ELR (cell line): ENCODE data around the gene PCDHA1.
A peak's percentile ranks its signal among the peaks of the same experiment; 100 is the strongest.
"Not testable (repeated sequence)": the region's sequence is repeated elsewhere in the genome, so short reads cannot be mapped to it uniquely, and the experiment has no call there.

ENCODE experiments used
- DNase-seq: peaks from one replicate; pipeline ENCODE4 v3.0.0-alpha.2; 2015; ENCODE audit warnings: low read depth

Gene PCDHA1

DNA sequence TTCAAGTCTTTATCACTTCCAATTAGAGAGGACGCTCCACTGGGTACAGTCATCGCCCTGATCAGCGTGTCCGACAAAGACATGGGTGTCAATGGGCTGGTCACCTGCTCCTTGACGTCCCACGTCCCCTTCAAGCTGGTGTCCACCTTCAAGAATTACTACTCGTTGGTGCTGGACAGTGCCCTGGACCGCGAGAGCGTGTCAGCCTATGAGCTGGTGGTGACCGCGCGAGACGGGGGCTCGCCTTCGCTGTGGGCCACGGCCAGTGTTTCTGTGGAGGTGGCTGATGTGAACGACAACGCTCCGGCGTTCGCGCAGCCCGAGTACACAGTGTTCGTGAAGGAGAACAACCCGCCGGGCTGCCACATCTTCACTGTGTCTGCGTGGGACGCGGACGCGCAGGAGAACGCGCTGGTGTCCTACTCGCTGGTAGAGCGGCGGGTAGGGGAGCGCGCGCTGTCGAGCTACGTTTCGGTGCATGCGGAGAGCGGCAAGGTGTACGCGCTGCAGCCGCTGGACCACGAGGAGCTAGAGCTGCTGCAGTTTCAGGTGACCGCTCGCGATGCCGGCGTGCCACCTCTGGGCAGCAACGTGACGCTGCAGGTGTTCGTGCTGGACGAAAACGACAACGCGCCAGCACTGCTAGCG is 22.4 kb downstream of the PCDHA1 start:
- DNase-seq = not testable (repeated sequence)

DNA sequence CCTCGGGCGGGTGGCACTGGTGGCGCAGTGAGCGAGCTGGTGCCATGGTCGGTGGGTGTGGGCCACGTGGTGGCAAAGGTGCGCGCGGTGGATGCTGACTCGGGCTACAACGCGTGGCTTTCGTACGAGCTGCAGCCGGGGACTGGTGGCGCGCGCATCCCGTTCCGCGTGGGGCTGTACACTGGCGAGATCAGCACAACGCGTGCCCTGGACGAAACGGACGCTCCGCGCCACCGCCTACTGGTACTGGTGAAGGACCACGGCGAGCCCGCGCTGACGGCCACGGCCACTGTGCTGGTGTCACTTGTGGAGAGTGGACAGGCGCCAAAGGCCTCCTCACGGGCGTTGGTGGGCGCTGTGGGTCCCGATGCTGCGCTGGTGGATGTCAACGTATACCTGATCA is 22.9 kb downstream of the PCDHA1 start:
- no peak for DNase-seq

DNA sequence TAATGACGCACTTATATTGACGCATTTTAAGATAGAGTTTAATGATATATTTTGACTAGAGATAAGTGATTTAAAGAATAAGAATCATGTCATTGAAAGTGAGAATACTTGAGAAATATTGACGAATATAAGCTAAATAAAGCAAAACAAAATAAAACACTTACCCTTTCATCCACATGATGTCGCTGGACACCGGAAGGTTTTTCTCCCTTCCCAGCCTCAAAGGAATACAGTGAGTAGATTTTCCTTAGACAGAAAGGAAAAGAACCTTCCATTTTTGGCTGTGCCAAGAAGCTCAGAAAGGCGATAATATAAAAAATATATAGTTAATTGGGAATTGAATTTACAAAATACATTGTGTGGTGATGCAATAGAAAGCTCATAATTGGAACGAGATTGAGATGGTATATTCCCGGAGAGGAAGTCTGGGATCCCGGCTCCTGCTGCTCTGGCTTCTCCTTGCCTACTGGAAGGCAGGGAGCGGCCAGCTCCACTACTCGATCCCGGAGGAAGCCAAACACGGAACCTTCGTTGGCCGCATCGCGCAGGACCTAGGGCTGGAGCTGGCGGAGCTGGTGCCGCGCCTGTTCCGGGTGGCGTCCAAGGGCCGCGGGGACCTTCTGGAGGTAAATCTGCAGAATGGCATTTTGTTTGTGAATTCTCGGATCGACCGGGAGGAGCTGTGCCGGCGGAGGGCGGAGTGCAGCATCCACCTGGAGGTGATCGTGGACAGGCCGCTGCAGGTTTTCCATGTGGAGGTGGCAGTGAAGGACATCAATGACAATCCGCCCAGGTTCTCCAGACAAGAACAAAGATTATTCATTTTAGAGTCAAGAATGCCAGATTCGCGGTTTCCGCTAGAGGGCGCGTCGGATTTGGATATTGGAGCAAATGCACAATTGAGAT is 35.7 kb downstream of the PCDHA1 start, which contains the start of gene PCDHA5:
Gene PCDHA5 (plus strand): TSS at position 239 of the 906 bp plus-strand sequence.
- peak; percentile 48 for DNase-seq

DNA sequence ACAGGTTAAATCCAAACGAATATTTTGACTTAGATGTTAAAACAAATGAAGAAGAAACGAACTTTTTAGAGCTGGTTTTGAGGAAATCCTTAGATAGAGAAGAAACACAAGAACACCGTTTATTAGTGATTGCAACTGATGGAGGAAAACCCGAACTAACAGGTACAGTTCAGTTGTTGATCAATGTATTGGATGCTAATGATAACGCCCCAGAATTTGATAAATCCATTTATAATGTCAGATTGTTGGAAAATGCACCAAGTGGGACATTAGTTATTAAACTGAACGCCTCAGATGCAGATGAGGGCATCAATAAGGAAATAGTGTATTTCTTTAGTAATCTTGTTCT is 36.3 kb downstream of the PCDHA1 start:
- no peak for DNase-seq

DNA sequence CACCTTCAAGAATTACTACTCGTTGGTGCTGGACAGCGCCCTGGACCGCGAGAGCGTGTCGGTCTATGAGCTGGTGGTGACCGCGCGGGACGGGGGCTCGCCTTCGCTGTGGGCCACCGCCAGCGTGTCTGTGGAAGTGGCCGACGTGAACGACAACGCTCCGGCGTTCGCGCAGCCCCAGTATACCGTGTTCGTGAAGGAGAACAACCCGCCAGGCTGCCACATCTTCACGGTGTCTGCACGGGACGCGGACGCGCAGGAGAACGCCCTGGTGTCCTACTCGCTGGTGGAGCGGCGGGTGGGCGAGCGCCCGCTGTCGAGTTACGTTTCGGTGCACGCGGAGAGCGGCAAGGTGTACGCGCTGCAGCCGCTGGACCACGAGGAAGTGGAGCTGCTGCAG is 37.0 kb downstream of the PCDHA1 start:
- DNase-seq = not testable (repeated sequence)

DNA sequence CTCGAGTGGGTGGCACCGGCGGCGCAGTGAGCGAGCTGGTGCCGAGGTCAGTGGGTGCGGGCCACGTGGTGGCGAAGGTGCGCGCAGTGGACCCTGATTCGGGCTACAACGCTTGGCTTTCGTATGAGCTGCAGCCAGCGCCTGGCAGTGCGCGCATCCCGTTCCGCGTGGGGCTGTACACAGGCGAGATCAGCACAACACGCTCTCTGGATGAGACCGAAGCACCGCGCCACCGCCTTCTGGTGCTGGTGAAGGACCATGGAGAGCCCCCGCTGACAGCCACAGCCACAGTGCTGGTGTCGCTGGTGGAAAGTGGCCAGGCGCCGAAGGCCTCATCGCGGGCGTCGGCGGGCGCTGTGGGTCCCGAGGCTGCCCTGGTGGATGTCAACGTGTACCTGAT is 37.5 kb downstream of the PCDHA1 start:
- no peak for DNase-seq

DNA sequence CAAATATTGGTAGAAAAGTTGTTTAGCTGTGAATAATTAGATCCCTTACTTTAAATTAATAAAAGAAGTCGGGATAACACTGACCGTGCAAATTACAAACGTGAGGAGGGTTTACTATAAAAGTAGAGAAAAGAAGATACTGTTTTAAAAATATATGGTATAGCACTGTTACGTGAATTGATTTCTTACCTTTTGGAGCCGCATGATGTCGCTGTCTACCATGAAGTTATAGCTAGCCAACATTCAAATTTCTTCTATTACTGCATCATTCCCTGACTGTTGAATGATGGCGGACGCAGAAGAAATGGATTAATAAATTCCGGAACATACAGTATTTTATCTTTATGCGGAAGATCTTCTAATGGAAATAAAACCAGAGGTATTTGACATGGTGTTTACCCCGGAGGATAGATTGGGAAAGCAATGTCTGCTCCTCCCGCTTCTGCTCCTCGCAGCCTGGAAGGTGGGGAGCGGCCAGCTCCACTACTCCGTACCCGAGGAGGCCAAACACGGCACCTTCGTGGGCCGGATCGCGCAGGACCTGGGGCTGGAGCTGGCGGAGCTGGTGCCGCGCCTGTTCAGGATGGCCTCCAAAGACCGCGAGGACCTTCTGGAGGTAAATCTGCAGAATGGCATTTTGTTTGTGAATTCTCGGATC is 41.9 kb downstream of the PCDHA1 start, which contains the start of gene PCDHA6:
Gene PCDHA6 (plus strand): TSS at position 257 of the 658 bp plus-strand sequence. CDS start 132 bp downstream, at position 389.
- peak; percentile 2 for DNase-seq

DNA sequence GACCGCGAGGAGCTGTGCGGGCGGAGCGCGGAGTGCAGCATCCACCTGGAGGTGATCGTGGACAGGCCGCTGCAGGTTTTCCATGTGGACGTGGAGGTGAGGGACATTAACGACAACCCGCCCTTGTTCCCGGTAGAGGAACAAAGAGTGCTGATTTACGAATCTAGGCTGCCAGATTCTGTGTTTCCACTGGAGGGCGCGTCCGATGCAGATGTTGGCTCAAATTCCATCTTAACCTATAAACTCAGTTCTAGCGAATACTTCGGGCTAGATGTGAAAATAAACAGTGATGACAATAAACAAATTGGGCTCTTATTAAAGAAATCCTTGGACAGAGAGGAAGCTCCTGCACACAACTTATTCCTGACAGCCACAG is 42.4 kb downstream of the PCDHA1 start:
- no peak for DNase-seq

DNA sequence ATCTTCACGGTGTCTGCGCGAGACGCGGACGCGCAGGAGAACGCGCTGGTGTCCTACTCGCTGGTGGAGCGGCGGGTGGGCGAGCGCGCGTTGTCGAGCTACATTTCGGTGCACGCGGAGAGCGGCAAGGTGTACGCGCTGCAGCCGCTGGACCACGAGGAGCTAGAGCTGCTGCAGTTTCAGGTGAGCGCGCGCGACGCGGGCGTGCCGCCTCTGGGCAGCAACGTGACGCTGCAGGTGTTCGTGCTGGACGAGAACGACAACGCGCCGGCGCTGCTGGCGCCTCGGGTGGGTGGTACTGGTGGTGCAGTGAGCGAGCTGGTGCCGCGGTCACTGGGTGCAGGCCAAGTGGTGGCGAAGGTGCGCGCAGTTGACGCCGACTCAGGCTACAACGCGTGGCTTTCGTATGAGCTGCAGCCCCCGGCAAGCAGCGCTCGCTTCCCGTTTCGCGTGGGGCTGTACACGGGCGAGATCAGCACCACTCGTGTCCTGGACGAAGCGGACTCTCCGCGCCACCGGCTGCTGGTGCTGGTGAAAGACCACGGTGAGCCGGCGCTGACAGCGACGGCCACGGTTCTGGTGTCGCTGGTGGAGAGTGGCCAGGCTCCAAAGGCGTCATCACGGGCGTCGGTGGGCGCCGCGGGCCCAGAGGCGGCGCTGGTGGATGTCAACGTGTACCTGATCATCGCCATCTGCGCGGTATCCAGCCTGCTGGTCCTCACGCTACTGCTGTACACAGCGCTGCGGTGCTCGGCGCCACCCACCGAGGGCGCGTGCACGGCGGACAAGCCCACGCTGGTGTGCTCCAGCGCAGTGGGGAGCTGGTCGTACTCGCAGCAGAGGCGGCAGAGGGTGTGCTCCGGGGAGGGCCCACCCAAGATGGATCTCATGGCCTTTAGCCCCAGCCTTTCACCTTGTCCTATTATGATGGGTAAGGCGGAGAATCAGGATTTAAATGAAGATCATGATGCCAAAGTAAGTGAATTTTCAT is 43.9 kb downstream of the PCDHA1 start:
- DNase-seq = not testable (repeated sequence)

DNA sequence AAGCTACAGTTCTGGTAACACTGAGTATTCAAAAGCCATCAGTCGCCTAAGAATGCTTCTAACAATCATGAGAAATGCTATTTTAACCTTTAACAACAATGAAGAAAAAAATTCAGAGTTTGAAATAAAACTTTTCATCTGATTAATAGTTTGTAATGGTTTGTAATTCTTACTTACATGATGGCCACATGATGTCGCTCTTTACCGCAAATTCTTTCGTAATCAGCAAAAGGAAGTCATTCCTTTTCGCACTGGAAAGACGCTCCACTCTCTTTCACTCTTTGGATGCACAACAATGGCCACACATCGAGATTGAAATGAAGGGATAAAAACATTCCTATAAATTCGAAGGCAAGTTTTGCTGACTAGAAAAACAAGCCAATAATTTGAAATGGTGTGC is 48.1 kb downstream of the PCDHA1 start, which contains the start of gene PCDHA7:
Gene PCDHA7 (plus strand): TSS at position 277 of the 400 bp plus-strand sequence. CDS start 115 bp downstream, at position 392.
- DNase-seq = peak; percentile 16

DNA sequence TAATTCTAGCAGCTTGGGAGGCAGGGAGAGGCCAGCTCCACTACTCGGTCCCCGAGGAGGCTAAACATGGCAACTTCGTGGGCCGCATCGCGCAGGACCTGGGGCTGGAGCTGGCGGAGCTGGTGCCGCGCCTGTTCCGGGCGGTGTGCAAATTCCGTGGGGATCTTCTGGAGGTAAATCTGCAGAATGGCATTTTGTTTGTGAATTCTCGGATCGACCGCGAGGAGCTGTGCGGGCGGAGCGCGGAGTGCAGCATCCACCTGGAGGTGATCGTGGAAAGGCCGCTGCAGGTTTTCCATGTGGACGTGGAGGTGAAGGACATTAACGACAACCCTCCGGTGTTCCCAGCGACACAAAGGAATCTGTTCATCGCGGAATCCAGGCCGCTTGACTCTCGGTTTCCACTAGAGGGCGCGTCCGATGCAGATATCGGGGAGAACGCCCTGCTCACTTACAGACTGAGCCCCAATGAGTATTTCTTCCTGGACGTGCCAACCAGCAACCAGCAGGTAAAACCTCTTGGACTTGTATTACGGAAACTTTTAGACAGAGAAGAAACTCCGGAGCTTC is 48.6 kb downstream of the PCDHA1 start:
- not testable (repeated sequence) for DNase-seq

DNA sequence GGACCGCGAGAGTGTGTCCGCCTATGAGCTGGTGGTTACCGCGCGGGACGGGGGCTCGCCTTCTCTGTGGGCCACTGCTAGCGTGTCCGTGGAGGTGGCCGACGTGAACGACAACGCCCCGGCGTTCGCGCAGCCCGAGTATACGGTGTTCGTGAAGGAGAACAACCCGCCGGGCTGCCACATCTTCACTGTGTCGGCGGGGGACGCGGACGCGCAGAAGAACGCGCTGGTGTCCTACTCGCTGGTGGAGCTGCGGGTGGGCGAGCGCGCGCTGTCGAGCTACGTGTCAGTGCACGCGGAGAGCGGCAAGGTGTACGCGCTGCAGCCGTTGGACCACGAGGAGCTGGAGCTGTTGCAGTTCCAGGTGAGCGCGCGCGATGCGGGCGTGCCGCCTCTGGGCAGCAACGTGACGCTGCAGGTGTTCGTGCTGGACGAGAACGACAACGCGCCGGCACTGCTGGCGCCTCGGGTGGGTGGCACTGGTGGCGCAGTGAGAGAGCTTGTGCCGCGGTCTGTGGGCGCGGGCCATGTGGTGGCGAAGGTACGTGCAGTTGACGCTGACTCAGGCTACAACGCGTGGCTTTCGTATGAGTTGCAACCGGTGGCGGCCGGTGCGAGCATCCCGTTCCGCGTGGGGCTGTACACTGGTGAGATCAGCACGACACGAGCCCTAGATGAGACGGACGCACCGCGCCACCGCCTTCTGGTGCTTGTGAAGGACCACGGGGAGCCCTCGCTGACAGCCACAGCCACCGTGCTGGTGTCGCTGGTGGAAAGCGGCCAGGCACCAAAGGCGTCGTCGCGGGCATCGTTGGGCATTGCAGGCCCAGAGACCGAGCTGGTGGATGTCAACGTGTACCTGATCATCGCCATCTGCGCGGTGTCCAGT is 49.9 kb downstream of the PCDHA1 start:
- DNase-seq = no peak

DNA sequence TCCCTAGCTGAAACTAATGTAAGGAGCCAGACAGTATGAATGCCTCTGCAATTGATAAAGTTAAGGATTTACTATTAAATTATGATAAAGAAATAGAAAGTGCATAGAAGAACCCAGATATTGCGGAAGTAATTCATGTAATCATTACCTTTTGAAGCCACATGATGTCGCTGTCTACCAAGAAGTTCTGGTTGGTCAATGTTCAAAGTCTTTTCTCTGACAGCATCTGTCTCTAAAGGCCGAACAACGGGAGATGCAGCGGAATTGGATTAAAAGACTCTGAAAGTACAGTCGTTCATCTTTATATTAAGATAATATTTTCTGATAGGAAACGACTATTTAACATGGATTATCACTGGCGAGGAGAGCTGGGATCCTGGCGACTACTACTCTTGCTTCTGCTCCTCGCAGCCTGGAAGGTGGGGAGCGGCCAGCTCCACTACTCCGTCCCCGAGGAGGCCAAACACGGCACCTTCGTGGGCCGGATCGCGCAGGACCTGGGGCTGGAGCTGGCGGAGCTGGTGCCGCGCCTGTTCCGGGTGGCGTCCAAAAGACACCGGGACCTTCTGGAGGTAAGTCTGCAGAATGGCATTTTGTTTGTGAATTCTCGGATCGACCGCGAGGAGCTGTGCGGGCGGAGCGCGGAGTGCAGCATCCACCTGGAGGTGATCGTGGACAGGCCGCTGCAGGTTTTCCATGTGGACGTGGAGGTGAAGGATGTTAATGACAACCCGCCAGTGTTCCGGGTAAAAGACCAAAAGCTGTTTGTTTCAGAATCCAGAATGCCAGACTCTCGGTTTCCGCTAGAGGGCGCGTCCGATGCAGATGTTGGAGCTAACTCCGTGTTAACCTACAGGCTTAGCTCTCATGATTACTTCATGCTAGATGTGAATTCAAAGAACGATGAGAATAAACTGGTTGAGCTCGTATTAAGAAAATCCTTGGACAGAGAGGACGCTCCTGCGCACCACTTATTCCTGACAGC is 55.3 kb downstream of the PCDHA1 start, which contains the start of gene PCDHA8:
Gene PCDHA8 (plus strand): TSS at position 210 of the 985 bp plus-strand sequence. CDS start 135 bp downstream, at position 345.
- peak; percentile 19 for DNase-seq

DNA sequence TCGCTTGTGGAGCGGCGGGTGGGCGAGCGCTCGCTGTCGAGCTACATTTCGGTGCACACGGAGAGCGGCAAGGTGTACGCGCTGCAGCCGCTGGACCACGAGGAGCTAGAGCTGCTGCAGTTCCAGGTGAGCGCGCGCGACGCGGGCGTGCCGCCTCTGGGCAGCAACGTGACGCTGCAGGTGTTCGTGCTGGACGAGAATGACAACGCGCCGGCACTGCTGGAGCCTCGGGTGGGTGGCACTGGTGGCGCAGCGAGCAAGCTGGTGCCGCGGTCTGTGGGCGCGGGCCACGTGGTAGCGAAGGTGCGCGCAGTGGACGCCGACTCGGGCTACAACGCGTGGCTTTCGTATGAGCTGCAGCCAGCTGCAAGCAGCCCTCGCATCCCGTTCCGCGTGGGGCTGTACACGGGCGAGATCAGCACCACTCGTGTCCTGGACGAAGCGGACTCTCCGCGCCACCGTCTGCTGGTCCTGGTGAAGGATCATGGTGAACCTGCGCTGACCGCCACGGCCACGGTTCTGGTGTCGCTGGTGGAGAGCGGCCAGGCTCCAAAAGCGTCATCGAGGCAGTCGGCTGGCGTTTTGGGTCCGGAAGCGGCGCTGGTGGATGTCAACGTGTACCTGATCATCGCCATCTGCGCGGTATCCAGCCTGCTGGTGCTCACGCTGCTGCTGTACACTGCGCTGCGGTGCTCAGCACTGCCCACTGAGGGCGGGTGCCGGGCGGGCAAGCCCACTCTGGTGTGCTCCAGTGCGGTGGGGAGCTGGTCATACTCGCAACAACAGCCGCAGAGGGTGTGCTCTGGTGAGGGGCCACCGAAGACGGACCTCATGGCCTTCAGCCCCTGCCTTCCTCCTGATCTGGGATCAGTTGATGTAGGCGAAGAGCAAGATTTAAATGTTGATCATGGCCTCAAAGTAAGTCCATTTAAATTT is 57.1 kb downstream of the PCDHA1 start:
- DNase-seq = no peak

DNA sequence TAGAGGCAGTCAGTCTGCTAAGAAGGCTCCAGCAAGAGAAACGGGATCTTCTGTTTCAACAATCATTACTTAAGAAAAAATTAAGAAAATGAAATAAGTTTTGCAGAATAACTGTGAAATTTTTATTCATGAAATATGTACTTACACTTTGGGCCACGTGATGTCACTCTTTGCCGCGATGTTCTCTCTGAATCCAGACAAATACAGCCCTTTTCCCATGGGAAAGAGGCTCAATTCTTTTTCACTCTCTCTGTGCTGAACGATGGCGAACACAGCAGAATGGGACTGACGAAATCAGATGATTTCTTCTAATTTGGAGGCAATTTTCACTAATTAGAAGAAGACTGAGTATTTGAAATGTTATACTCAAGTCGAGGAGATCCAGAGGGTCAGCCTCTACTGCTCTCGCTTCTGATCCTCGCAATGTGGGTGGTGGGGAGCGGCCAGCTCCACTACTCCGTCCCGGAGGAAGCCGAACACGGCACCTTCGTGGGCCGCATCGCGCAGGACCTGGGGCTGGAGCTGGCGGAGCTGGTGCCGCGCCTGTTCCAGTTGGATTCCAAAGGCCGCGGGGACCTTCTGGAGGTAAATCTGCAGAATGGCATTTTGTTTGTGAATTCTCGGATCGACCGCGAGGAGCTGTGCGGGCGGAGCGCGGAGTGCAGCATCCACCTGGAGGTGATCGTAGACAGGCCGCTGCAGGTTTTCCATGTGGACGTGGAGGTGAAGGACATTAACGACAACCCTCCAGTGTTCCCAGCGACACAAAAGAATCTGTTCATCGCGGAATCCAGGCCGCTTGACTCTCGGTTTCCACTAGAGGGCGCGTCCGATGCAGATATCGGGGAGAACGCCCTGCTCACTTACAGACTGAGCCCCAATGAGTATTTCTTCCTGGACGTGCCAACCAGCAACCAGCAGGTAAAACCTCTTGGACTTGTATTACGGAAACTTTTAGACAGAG is 62.5 kb downstream of the PCDHA1 start, which contains the start of gene PCDHA9:
Gene PCDHA9 (plus strand): TSS at position 244 of the 964 bp plus-strand sequence. CDS start 114 bp downstream, at position 358.
- DNase-seq = not testable (repeated sequence)
